GM19452 (cell line): ENCODE measurements around the gene MLXIP.
"Not testable (repeated sequence)": the region's sequence is repeated elsewhere in the genome, so short reads cannot be mapped to it uniquely, and the experiment has no call there.

Experiments
- ATAC-seq: cut with Tn5 transposase; IDR thresholded peaks from one replicate; pipeline ENCODE4 v1.9.1; 2021; ENCODE audit not compliant: unreplicated experiment

The MLXIP gene

GRCh38 chr12:122078141-122079032, at the start of gene MLXIP:
Gene MLXIP (plus strand): TSS chr12:122078756. CDS start chr12:122078854, 98 bp downstream.
- ATAC-seq: peak; percentile 60

GRCh38 chr12:122028905-122029560, 49.5 kb upstream of the MLXIP start:
- peak; percentile 63 for ATAC-seq

- no peak for ATAC-seq
Observed at GRCh38 chr12:122029620-122030423, 48.7 kb upstream of the MLXIP start.

- ATAC-seq: no peak
Observed at GRCh38 chr12:122030424-122031035, 48.0 kb upstream of the MLXIP start.

- no peak for ATAC-seq
Observed at GRCh38 chr12:122031342-122032216, 47.0 kb upstream of the MLXIP start.

GRCh38 chr12:122032580-122032979, 46.0 kb upstream of the MLXIP start:
- no peak for ATAC-seq

- no peak for ATAC-seq
Observed at GRCh38 chr12:122035292-122035691, 43.3 kb upstream of the MLXIP start.

GRCh38 chr12:122036153-122036552, 42.4 kb upstream of the MLXIP start:
- no peak for ATAC-seq

- ATAC-seq: no peak
Observed at GRCh38 chr12:122040579-122041386, 37.8 kb upstream of the MLXIP start.

GRCh38 chr12:122041458-122041857, 37.1 kb upstream of the MLXIP start:
- not testable (repeated sequence) for ATAC-seq

- no peak for ATAC-seq
Observed at GRCh38 chr12:122042910-122043309, 35.6 kb upstream of the MLXIP start.

GRCh38 chr12:122043476-122043875, 35.1 kb upstream of the MLXIP start:
- no peak for ATAC-seq

GRCh38 chr12:122045262-122045661, 33.3 kb upstream of the MLXIP start:
- no peak for ATAC-seq

GRCh38 chr12:122046145-122046544, 32.4 kb upstream of the MLXIP start:
- ATAC-seq: no peak

- ATAC-seq: no peak
Observed at GRCh38 chr12:122048151-122048550, 30.4 kb upstream of the MLXIP start.

GRCh38 chr12:122049827-122050226, 28.7 kb upstream of the MLXIP start:
- no peak for ATAC-seq

GRCh38 chr12:122050706-122051105, 27.9 kb upstream of the MLXIP start:
- no peak for ATAC-seq

GRCh38 chr12:122051231-122051876, 27.2 kb upstream of the MLXIP start:
- ATAC-seq: no peak

GRCh38 chr12:122052285-122052684, 26.3 kb upstream of the MLXIP start:
- ATAC-seq: no peak
